Epidermal melanocyte (primary cell): ENCODE results near the gene CDK13.
A peak's percentile ranks its signal among the peaks of the same experiment; 100 is the strongest.
"Not testable (repeated sequence)": the region's sequence is repeated elsewhere in the genome, so short reads cannot be mapped to it uniquely, and the experiment has no call there.

ENCODE experiments used
- DNase-seq: peaks from one replicate; pipeline ENCODE4 v3.0.0; 2011; ENCODE audit warnings: low spot score; ENCODE audit not compliant: insufficient read length

The CDK13 gene

GRCh38 chr7:39949971-39950472, at the start of gene CDK13:
TSS of gene CDK13 (plus strand) at chr7:39950256. CDS start at chr7:39950642, 386 bp downstream.
- peak; percentile 60 for DNase-seq

GRCh38 chr7:39904077-39904486, 46.0 kb upstream of the CDK13 start:
- DNase-seq: no peak

- DNase-seq: no peak
Observed at GRCh38 chr7:39908141-39908540, 41.9 kb upstream of the CDK13 start.

GRCh38 chr7:39908973-39909372, 41.1 kb upstream of the CDK13 start:
- DNase-seq: no peak

GRCh38 chr7:39909526-39909925, 40.5 kb upstream of the CDK13 start:
- no peak for DNase-seq

- no peak for DNase-seq
Observed at GRCh38 chr7:39910108-39910869, 39.8 kb upstream of the CDK13 start.

- no peak for DNase-seq
Observed at GRCh38 chr7:39911167-39911566, 38.9 kb upstream of the CDK13 start.

- DNase-seq: not testable (repeated sequence)
Observed at GRCh38 chr7:39915847-39916246, 34.2 kb upstream of the CDK13 start.

- no peak for DNase-seq
Observed at GRCh38 chr7:39919646-39920045, 30.4 kb upstream of the CDK13 start.

GRCh38 chr7:39921506-39922175, 28.4 kb upstream of the CDK13 start:
- DNase-seq: no peak

- no peak for DNase-seq
Observed at GRCh38 chr7:39922580-39922979, 27.5 kb upstream of the CDK13 start.

GRCh38 chr7:39923091-39923490, 27.0 kb upstream of the CDK13 start:
- no peak for DNase-seq

- DNase-seq: no peak
Observed at GRCh38 chr7:39924122-39924521, 25.9 kb upstream of the CDK13 start.

- DNase-seq: no peak
Observed at GRCh38 chr7:39926111-39926510, 23.9 kb upstream of the CDK13 start.

- no peak for DNase-seq
Observed at GRCh38 chr7:39927018-39927417, 23.0 kb upstream of the CDK13 start.

- DNase-seq: no peak
Observed at GRCh38 chr7:39934132-39934531, 15.9 kb upstream of the CDK13 start.

- DNase-seq: no peak
Observed at GRCh38 chr7:39936761-39937160, 13.3 kb upstream of the CDK13 start.

GRCh38 chr7:39937366-39938153, 12.5 kb upstream of the CDK13 start:
- no peak for DNase-seq

- DNase-seq: no peak
Observed at GRCh38 chr7:39942883-39943282, 7.2 kb upstream of the CDK13 start.

GRCh38 chr7:39946693-39947092, 3.4 kb upstream of the CDK13 start:
- DNase-seq: no peak

- no peak for DNase-seq
Observed at GRCh38 chr7:39948375-39948955, 1.6 kb upstream of the CDK13 start.
